SK-N-SH treated with all-trans-retinoic acid at 6 μM for 48 hours (cell line): ENCODE measurements around the gene BCAP29.

Experiments
- ATAC-seq: fragments of 200-7000 bp; cut with Tn5 transposase; 3 replicates; pipeline ENCODE4 v1.9.1; 2020; ENCODE audit warnings: mild to moderate bottlenecking, moderate library complexity
- ARNTL ChIP-seq: fragments of 450-650 bp; formaldehyde crosslinking; IDR thresholded peaks from 2 replicates; pipeline ENCODE4 v1.5.0; 2020; ENCODE audit warnings: low read depth, mild to moderate bottlenecking, moderate library complexity, borderline replicate concordance
- BACH2 ChIP-seq: fragments of 250-450 bp; sonication (Bioruptor Pico); IDR thresholded peaks from 2 replicates; pipeline ENCODE4 v1.9.0; 2021; ENCODE audit warnings: mild to moderate bottlenecking, borderline replicate concordance
- CREB5 ChIP-seq: fragments of 250-450 bp; sonication (Bioruptor Pico); IDR thresholded peaks from 2 replicates; pipeline ENCODE4 v1.5.1; 2020; ENCODE audit warnings: low read depth, mild to moderate bottlenecking, moderate library complexity
- CSDC2 ChIP-seq: fragments of 250-450 bp; sonication (Bioruptor Pico); IDR thresholded peaks from 2 replicates; pipeline ENCODE4 v1.5.0; 2020; ENCODE audit warnings: mild to moderate bottlenecking, moderate library complexity
- ESRRG ChIP-seq: fragments of 250-450 bp; sonication (Bioruptor Pico); IDR thresholded peaks from 2 replicates; pipeline ENCODE4 v1.6.1; 2021; ENCODE audit warnings: mild to moderate bottlenecking
- GLIS3 ChIP-seq: fragments of 250-450 bp; sonication (Bioruptor Pico); IDR thresholded peaks from 2 replicates; pipeline ENCODE4 v1.5.0; 2020; ENCODE audit warnings: mild to moderate bottlenecking, moderate library complexity
- ISL1 ChIP-seq: fragments of 250-450 bp; sonication (Bioruptor Pico); IDR thresholded peaks from 2 replicates; pipeline ENCODE4 v2.1.2; 2022; ENCODE audit warnings: mild to moderate bottlenecking, moderate library complexity
- OSR1 ChIP-seq: fragments of 250-450 bp; sonication (Bioruptor Pico); IDR thresholded peaks from 2 replicates; pipeline ENCODE4 v1.8.0; 2022; ENCODE audit warnings: moderate library complexity, mild to moderate bottlenecking, inconsistent platforms
- PATZ1 ChIP-seq: fragments of 250-450 bp; sonication (Bioruptor Pico); IDR thresholded peaks from 2 replicates; pipeline ENCODE4 v1.8.0; 2020; ENCODE audit warnings: mild to moderate bottlenecking, moderate library complexity, borderline replicate concordance
- PPARA ChIP-seq: fragments of 250-450 bp; sonication (Bioruptor Pico); IDR thresholded peaks from 2 replicates; pipeline ENCODE4 v1.5.0; 2020; ENCODE audit warnings: mild to moderate bottlenecking, borderline replicate concordance
- RARB ChIP-seq: fragments of 250-450 bp; sonication (Bioruptor Pico); IDR thresholded peaks from 2 replicates; pipeline ENCODE4 v1.8.0; 2021; ENCODE audit warnings: mild to moderate bottlenecking, moderate library complexity
- SNAI2 ChIP-seq: fragments of 250-450 bp; sonication (Bioruptor Pico); IDR thresholded peaks from 2 replicates; pipeline ENCODE4 v1.5.0; 2020; ENCODE audit warnings: mild to moderate bottlenecking, moderate library complexity
- TCF4 ChIP-seq: fragments of 250-450 bp; sonication (Bioruptor Pico); IDR thresholded peaks from 2 replicates; pipeline ENCODE4 v1.8.0; 2021; ENCODE audit warnings: mild to moderate bottlenecking, moderate library complexity, borderline replicate concordance
- TOX ChIP-seq: fragments of 250-450 bp; sonication (Bioruptor Pico); IDR thresholded peaks from 2 replicates; pipeline ENCODE4 v1.8.0; 2021; ENCODE audit warnings: mild to moderate bottlenecking, moderate library complexity, borderline replicate concordance
- ZC3H10 ChIP-seq: fragments of 250-450 bp; sonication (Bioruptor Pico); IDR thresholded peaks from 2 replicates; pipeline ENCODE4 v1.5.1; 2021; ENCODE audit warnings: mild to moderate bottlenecking, moderate library complexity
- ZFP3 ChIP-seq: fragments of 250-450 bp; sonication (Bioruptor Pico); IDR thresholded peaks from 2 replicates; pipeline ENCODE4 v1.5.0; 2020; ENCODE audit warnings: mild to moderate bottlenecking, moderate library complexity
- ZFP30 ChIP-seq: fragments of 450-650 bp; formaldehyde crosslinking; IDR thresholded peaks from 2 replicates; pipeline ENCODE4 v1.5.0; 2022; ENCODE audit warnings: mild to moderate bottlenecking, moderate library complexity
- ZNF565 ChIP-seq: fragments of 450-650 bp; formaldehyde crosslinking; conservative IDR thresholded peaks from 2 replicates; pipeline ENCODE4 v1.5.0; 2020; ENCODE audit warnings: low read depth, mild to moderate bottlenecking, moderate library complexity
- ZNF70 ChIP-seq: fragments of 450-650 bp; formaldehyde crosslinking; IDR thresholded peaks from 2 replicates; pipeline ENCODE4 v1.5.0; 2020; ENCODE audit warnings: mild to moderate bottlenecking, moderate library complexity
- TF ChIP-seq, protein P1 (sequence below): fragments of 250-450 bp; sonication (Bioruptor Pico); IDR thresholded peaks from 2 replicates; pipeline ENCODE4 v1.8.0; 2021; ENCODE audit warnings: low read depth, mild to moderate bottlenecking, moderate library complexity, borderline replicate concordance
- TF ChIP-seq, protein P2 (sequence below): fragments of 250-450 bp; sonication (Bioruptor Pico); IDR thresholded peaks from 2 replicates; pipeline ENCODE4 v1.5.1; 2021; ENCODE audit warnings: mild to moderate bottlenecking, moderate library complexity
- TF ChIP-seq, protein P3 (sequence below): fragments of 250-450 bp; sonication (Bioruptor Pico); IDR thresholded peaks from 2 replicates; pipeline ENCODE4 v1.5.0; 2020; ENCODE audit warnings: mild to moderate bottlenecking, moderate library complexity

BCAP29 gene

GRCh38 chr7:107643407-107643806, 63.4 kb downstream of the BCAP29 start:
- peak; percentile 93 for ATAC-seq
- no peak for TF ChIP-seq ZFP3 (CRISPR knock-in tag)
- TF ChIP-seq, protein P1, sequence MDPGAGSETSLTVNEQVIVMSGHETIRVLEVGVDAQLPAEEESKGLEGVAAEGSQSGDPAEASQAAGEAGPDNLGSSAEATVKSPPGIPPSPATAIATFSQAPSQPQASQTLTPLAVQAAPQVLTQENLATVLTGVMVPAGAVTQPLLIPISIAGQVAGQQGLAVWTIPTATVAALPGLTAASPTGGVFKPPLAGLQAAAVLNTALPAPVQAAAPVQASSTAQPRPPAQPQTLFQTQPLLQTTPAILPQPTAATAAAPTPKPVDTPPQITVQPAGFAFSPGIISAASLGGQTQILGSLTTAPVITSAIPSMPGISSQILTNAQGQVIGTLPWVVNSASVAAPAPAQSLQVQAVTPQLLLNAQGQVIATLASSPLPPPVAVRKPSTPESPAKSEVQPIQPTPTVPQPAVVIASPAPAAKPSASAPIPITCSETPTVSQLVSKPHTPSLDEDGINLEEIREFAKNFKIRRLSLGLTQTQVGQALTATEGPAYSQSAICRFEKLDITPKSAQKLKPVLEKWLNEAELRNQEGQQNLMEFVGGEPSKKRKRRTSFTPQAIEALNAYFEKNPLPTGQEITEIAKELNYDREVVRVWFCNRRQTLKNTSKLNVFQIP (CRISPR knock-in tag), result 0 out of 2 replicates have a peak, but pooled peaks have one; percentile 10
- no peak for TF ChIP-seq ARNTL (CRISPR knock-in tag)
- no peak for TF ChIP-seq ZNF70 (CRISPR knock-in tag)
- no peak for TF ChIP-seq TCF4 (CRISPR knock-in tag)
- no peak for TF ChIP-seq ISL1
- TF ChIP-seq BACH2 (CRISPR knock-in tag), result no peak
- no peak for TF ChIP-seq PPARA (CRISPR knock-in tag)

DNA sequence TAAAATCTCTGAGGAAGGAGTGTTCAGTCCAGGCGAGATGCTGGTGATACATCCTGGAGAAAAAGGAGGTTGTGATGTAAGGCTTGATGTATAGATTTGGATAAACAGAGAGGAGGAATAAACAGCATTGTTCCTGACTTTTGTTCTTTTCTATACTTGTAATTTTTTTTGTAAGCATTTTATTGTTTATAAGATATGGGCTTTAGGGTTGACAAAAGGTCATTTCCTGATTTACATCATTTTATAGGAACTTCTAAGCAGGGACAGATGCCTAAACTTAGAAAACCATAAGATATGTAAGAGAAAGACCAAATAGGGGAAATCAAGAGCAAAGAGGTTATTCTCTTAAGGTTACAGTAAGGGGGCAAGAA, 63.9 kb downstream of the BCAP29 start:
- TF ChIP-seq RARB (CRISPR knock-in tag) (no peak), PPARA (CRISPR knock-in tag) (no peak), SNAI2 (CRISPR knock-in tag) (no peak), OSR1 (CRISPR knock-in tag) (no peak), ZFP3 (CRISPR knock-in tag) (no peak), ZFP30 (CRISPR knock-in tag) (no peak), BACH2 (CRISPR knock-in tag) (no peak), ESRRG (no peak), ZNF565 (CRISPR knock-in tag) (no peak)
- TF ChIP-seq, protein P2, sequence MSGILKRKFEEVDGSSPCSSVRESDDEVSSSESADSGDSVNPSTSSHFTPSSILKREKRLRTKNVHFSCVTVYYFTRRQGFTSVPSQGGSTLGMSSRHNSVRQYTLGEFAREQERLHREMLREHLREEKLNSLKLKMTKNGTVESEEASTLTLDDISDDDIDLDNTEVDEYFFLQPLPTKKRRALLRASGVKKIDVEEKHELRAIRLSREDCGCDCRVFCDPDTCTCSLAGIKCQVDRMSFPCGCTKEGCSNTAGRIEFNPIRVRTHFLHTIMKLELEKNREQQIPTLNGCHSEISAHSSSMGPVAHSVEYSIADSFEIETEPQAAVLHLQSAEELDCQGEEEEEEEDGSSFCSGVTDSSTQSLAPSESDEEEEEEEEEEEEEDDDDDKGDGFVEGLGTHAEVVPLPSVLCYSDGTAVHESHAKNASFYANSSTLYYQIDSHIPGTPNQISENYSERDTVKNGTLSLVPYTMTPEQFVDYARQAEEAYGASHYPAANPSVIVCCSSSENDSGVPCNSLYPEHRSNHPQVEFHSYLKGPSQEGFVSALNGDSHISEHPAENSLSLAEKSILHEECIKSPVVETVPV, result no peak

DNA sequence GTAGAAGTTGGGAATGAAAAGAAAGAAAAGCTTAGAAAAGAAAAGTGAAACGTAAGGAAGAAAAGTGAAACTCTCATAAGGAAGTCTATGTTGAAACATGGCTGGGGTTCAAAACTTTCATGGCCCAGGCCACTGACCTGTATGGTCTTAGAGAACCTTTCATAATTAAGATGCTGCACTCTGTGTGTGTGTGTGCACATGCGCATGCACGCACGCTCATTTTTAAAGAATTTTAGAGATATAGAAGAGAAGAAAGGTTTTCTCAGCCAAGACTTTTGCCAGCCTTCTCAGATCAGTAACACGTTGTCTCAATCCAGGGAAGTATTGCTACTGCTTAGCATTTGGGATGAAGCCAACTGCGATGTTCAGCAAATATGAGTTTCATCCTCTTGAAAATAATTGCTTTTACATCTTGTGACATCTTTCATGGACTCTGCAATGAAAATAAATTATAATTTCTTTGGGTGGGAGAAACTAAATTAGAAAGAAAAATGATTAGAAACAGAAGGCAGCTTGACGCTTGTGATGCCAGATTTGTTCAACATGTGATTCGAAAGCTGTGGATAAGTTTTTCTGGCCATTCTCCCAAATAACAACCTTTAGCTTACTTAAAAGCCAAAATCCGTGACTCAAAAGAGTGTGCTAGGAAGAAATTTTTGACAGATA, 64.4 kb downstream of the BCAP29 start:
- TF ChIP-seq BACH2 (CRISPR knock-in tag) (no peak), ISL1 (no peak), RARB (CRISPR knock-in tag) (no peak), ZFP3 (CRISPR knock-in tag) (no peak), ZC3H10 (no peak), PPARA (CRISPR knock-in tag) (no peak), ZNF565 (CRISPR knock-in tag) (no peak), OSR1 (CRISPR knock-in tag) (no peak), ESRRG (no peak), ARNTL (CRISPR knock-in tag) (no peak), TOX (CRISPR knock-in tag) (no peak), ZNF70 (CRISPR knock-in tag) (no peak), SNAI2 (CRISPR knock-in tag) (no peak), CREB5 (CRISPR knock-in tag) (no peak), GLIS3 (CRISPR knock-in tag) (no peak), PATZ1 (CRISPR knock-in tag) (no peak), CSDC2 (CRISPR knock-in tag) (no peak)
- TF ChIP-seq, protein P3, sequence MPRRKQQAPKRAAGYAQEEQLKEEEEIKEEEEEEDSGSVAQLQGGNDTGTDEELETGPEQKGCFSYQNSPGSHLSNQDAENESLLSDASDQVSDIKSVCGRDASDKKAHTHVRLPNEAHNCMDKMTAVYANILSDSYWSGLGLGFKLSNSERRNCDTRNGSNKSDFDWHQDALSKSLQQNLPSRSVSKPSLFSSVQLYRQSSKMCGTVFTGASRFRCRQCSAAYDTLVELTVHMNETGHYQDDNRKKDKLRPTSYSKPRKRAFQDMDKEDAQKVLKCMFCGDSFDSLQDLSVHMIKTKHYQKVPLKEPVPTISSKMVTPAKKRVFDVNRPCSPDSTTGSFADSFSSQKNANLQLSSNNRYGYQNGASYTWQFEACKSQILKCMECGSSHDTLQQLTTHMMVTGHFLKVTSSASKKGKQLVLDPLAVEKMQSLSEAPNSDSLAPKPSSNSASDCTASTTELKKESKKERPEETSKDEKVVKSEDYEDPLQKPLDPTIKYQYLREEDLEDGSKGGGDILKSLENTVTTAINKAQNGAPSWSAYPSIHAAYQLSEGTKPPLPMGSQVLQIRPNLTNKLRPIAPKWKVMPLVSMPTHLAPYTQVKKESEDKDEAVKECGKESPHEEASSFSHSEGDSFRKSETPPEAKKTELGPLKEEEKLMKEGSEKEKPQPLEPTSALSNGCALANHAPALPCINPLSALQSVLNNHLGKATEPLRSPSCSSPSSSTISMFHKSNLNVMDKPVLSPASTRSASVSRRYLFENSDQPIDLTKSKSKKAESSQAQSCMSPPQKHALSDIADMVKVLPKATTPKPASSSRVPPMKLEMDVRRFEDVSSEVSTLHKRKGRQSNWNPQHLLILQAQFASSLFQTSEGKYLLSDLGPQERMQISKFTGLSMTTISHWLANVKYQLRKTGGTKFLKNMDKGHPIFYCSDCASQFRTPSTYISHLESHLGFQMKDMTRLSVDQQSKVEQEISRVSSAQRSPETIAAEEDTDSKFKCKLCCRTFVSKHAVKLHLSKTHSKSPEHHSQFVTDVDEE (CRISPR knock-in tag), result no peak
- TF ChIP-seq, protein P2, result no peak
- TF ChIP-seq, protein P1 (CRISPR knock-in tag), result no peak
- no peak; the same call in 2 of the 3 replicates for ATAC-seq

More for the DNA sequence above, 63.9 kb downstream of the BCAP29 start:
- ATAC-seq, result no peak
